Lower leg skin (tissue), 3 donors: ENCODE data around the gene NEUROD1.

Source experiments
- POLR2A ChIP-seq, 2 donors: fragments of 450-650 bp; IDR thresholded peaks; one replicate each; pipeline ENCODE4 v1.6.1; 2016 to 2017; ENCODE audit warnings: antibody characterized with exemption in 2 of 2, mild to moderate bottlenecking in 1 of 2, moderate library complexity in 1 of 2
- TF ChIP-seq, protein P1 (sequence below), 3 donors: fragments of 450-650 bp; IDR thresholded peaks; one replicate each; pipeline ENCODE4 v1.5.1; 2016; ENCODE audit warnings: antibody characterized with exemption in 3 of 3, mild to moderate bottlenecking in 3 of 3, moderate library complexity in 2 of 3

DNA sequence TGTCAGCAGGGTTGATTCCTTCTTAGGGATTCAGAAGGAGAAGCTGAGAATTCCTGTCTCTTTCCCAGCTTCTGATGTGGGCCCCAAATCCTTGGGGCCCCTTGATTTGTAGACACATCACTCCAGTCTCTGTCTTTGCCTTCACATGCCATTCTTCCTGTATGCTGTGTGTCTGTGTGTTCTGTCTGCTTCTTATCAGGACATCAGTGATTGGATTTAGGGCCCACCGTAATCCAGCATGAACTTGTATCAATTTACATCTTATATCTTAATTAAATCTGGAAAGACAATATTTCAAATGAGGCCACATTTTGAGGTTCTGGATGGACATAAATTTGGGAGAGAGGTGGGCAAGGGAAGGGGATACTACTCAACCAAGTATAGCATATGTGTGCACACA is 9.7 kb downstream of the NEUROD1 start:
- TF ChIP-seq, protein P1, sequence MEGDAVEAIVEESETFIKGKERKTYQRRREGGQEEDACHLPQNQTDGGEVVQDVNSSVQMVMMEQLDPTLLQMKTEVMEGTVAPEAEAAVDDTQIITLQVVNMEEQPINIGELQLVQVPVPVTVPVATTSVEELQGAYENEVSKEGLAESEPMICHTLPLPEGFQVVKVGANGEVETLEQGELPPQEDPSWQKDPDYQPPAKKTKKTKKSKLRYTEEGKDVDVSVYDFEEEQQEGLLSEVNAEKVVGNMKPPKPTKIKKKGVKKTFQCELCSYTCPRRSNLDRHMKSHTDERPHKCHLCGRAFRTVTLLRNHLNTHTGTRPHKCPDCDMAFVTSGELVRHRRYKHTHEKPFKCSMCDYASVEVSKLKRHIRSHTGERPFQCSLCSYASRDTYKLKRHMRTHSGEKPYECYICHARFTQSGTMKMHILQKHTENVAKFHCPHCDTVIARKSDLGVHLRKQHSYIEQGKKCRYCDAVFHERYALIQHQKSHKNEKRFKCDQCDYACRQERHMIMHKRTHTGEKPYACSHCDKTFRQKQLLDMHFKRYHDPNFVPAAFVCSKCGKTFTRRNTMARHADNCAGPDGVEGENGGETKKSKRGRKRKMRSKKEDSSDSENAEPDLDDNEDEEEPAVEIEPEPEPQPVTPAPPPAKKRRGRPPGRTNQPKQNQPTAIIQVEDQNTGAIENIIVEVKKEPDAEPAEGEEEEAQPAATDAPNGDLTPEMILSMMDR (IDR thresholded peaks at IDR 0.05) = no peak
- no peak for TF ChIP-seq POLR2A (IDR thresholded peaks at IDR 0.05)
